GM18499 (cell line): ENCODE data around the gene USP32.

Experiments used
- ATAC-seq: cut with Tn5 transposase; IDR thresholded peaks from one replicate; pipeline ENCODE4 v1.9.1; 2021; ENCODE audit warnings: moderate number of reproducible peaks; ENCODE audit not compliant: insufficient read depth, unreplicated experiment

Gene USP32

GRCh38 chr17:60305141-60305540 is 86.8 kb downstream of the USP32 start:
- ATAC-seq = peak; percentile 84

- no peak for ATAC-seq
Observed at GRCh38 chr17:60304502-60304901, 87.4 kb downstream of the USP32 start.

- no peak for ATAC-seq
Observed at GRCh38 chr17:60303406-60304099, 88.4 kb downstream of the USP32 start.

GRCh38 chr17:60301649-60302048 is 90.3 kb downstream of the USP32 start:
- ATAC-seq = no peak

- no peak for ATAC-seq
Observed at GRCh38 chr17:60300949-60301348, 91.0 kb downstream of the USP32 start.

- no peak for ATAC-seq
Observed at GRCh38 chr17:60300011-60300410, 91.9 kb downstream of the USP32 start.

- no peak for ATAC-seq
Observed at GRCh38 chr17:60297760-60298401, 94.1 kb downstream of the USP32 start.

GRCh38 chr17:60296177-60296576 is 95.8 kb downstream of the USP32 start:
- ATAC-seq = no peak

GRCh38 chr17:60293580-60294335 is 98.2 kb downstream of the USP32 start:
- ATAC-seq = no peak

GRCh38 chr17:60292697-60293096 is 99.2 kb downstream of the USP32 start:
- ATAC-seq = no peak

GRCh38 chr17:60284709-60285108 is 107.2 kb downstream of the USP32 start:
- ATAC-seq = no peak

- ATAC-seq = no peak
Observed at GRCh38 chr17:60283816-60284215, 108.1 kb downstream of the USP32 start.

- no peak for ATAC-seq
Observed at GRCh38 chr17:60280673-60281072, 111.3 kb downstream of the USP32 start.

GRCh38 chr17:60278237-60278636 is 113.7 kb downstream of the USP32 start:
- ATAC-seq = no peak

GRCh38 chr17:60277258-60277657 is 114.7 kb downstream of the USP32 start:
- ATAC-seq = no peak

GRCh38 chr17:60269417-60269816 is 122.5 kb downstream of the USP32 start:
- no peak for ATAC-seq

GRCh38 chr17:60260540-60260939 is 131.4 kb downstream of the USP32 start:
- no peak for ATAC-seq

GRCh38 chr17:60258313-60258712 is 133.6 kb downstream of the USP32 start:
- ATAC-seq = no peak

GRCh38 chr17:60256174-60256573 is 135.8 kb downstream of the USP32 start:
- no peak for ATAC-seq

GRCh38 chr17:60253048-60253447 is 138.9 kb downstream of the USP32 start:
- ATAC-seq = no peak

GRCh38 chr17:60252459-60252858 is 139.5 kb downstream of the USP32 start:
- no peak for ATAC-seq
